Endometrial microvascular endothelial cells (primary cell): ENCODE measurements around the gene ADRA2B. TPM values are rescaled to one million over a fixed set of nuclear protein-coding genes. Genes with fewer than 3 reads are reported as not detected.
"Not testable (repeated sequence)": the region's sequence is repeated elsewhere in the genome, so short reads cannot be mapped to it uniquely, and the experiment has no call there.

Experiments used
- in situ Hi-C: cut with HindIII; loops from 2 replicates; pipeline ENCODE4 v1.10.0; 2017; ENCODE audit warnings: low sequenced_read_pairs, low pct_unique_long_range_greater_than_20kb; ENCODE audit errors: inconsistent ontology term
- total RNA-seq: library from RNA; depleted of rRNA; stranded (reverse); fragments of >200 nt; gene quantifications from one replicate; pipeline ENCODE4 v1.2.3, GENCODE V29; 2015; ENCODE audit errors: inconsistent ontology term

The ADRA2B gene
- total RNA-seq, 1 donor from 2014 or later, result not detected

- in situ Hi-C loops, result not testable (repeated sequence)
Observed at GRCh38 chr2:96064047-96064675, 52.2 kb downstream of the ADRA2B start.

DNA sequence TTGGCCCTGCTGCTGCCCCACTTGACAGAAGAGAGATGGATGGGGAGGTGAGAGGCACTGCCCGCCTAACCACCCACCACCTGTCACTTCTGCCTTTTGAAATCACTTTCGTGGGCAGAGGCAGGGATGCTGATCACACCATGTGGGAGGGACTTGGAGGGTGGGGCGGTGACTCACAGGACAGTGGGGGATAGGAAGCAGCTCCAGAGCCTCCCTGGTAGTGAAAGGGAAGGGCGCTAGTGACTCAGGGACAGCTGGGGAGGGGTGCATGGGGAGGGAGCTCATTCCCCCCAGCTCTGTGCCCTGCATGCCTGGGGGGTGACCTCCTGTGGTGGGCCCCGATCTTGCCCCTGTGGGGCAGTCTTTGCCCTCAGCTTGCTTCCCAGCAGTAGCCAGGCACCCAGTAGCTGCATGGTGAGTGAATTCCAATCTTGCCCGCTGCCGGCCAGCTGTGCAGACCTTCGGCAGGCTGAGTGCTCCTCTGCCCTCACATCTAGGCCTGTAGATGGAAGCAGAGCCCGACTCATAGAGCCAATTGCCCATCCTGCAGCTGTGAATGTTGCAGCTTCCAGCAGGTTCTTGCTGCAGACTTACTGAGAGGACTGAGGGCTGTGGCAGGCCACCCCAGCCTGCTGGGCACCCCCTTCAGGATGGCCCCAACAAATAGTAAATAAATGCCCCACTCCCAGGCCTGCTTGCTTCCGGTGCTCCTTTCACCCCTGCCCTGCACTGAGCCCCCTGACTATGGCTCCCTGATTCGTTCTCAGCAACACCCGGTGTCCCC lies 53.1 kb downstream of the ADRA2B start:
- in situ Hi-C loops, result not testable (repeated sequence)

Other genes with a start within 250 kb of the ADRA2B start
- gene ANKRD36C, start 124.7 kb downstream of the ADRA2B start, total RNA-seq, result 12.8 TPM
- gene GPAT2, start 81.7 kb downstream of the ADRA2B start, total RNA-seq, result 4.3 TPM
- not detected for gene ASTL, start 21.9 kb upstream of the ADRA2B start, total RNA-seq
- gene DUSP2, start 28.9 kb upstream of the ADRA2B start, total RNA-seq, result not detected
- 149 TPM for gene STARD7, start 92.3 kb upstream of the ADRA2B start, total RNA-seq
- 36.6 TPM for gene TMEM127, start 149.4 kb upstream of the ADRA2B start, total RNA-seq
- 115 TPM for gene CIAO1, start 149.7 kb upstream of the ADRA2B start, total RNA-seq
- 77.2 TPM for gene SNRNP200, start 189.0 kb upstream of the ADRA2B start, total RNA-seq
- 0.84 TPM for gene ITPRIPL1, start 208.7 kb upstream of the ADRA2B start, total RNA-seq
- 26.5 TPM for gene NCAPH, start 219.2 kb upstream of the ADRA2B start, total RNA-seq